GM21528 (cell line): ENCODE measurements around the gene KIAA1191.
"Not testable (repeated sequence)": the region's sequence is repeated elsewhere in the genome, so short reads cannot be mapped to it uniquely, and the experiment has no call there.

Experiments
- ATAC-seq: cut with Tn5 transposase; IDR thresholded peaks from one replicate; pipeline ENCODE4 v1.9.1; 2021; ENCODE audit warnings: mild to moderate bottlenecking, moderate library complexity; ENCODE audit not compliant: unreplicated experiment, low FRiP score

The KIAA1191 gene

GRCh38 chr5:176361437-176362232 is at the start of gene KIAA1191:
KIAA1191 (minus strand) TSS chr5:176361764; CDS start chr5:176359508, 2,256 bp downstream.
- peak; percentile 89 for ATAC-seq

- no peak for ATAC-seq
Measured at GRCh38 chr5:176410486-176411180, 49.1 kb upstream of the KIAA1191 start.

- ATAC-seq, result no peak
Measured at GRCh38 chr5:176409765-176410164, 48.2 kb upstream of the KIAA1191 start.

GRCh38 chr5:176408590-176408989 is 47.0 kb upstream of the KIAA1191 start:
- no peak for ATAC-seq

GRCh38 chr5:176408252-176408573 is 46.6 kb upstream of the KIAA1191 start:
- ATAC-seq, result not testable (repeated sequence)

- ATAC-seq, result no peak
Measured at GRCh38 chr5:176407456-176408251, 46.1 kb upstream of the KIAA1191 start.

GRCh38 chr5:176406436-176407052 is 45.0 kb upstream of the KIAA1191 start:
- no peak for ATAC-seq

- ATAC-seq, result no peak
Measured at GRCh38 chr5:176405656-176406435, 44.3 kb upstream of the KIAA1191 start.

GRCh38 chr5:176401281-176402205 is 40.0 kb upstream of the KIAA1191 start:
- ATAC-seq, result no peak

GRCh38 chr5:176400382-176401156 is 39.0 kb upstream of the KIAA1191 start:
- ATAC-seq, result no peak

- no peak for ATAC-seq
Measured at GRCh38 chr5:176397736-176398420, 36.3 kb upstream of the KIAA1191 start.

GRCh38 chr5:176396330-176396729 is 34.8 kb upstream of the KIAA1191 start:
- no peak for ATAC-seq

- no peak for ATAC-seq
Measured at GRCh38 chr5:176394881-176395675, 33.5 kb upstream of the KIAA1191 start.

- no peak for ATAC-seq
Measured at GRCh38 chr5:176394096-176394495, 32.5 kb upstream of the KIAA1191 start.

- ATAC-seq, result no peak
Measured at GRCh38 chr5:176392526-176392925, 31.0 kb upstream of the KIAA1191 start.

GRCh38 chr5:176391999-176392398 is 30.4 kb upstream of the KIAA1191 start:
- ATAC-seq, result no peak

GRCh38 chr5:176391479-176391878 is 29.9 kb upstream of the KIAA1191 start:
- ATAC-seq, result no peak
